Neuronal stem cell (in vitro differentiated cells): ENCODE data around the gene DDA1.

Experiments
- DNase-seq: peaks from one replicate; pipeline ENCODE4 v3.0.0-alpha.2; 2013; ENCODE audit warnings: low spot score
- H2AFZ ChIP-seq: one replicate; pipeline ENCODE4 v1.6.1; 2013; ENCODE audit warnings: mild to moderate bottlenecking, low read length, inconsistent platforms
- H2AK5ac ChIP-seq: 2 replicates; pipeline ENCODE4 v1.6.1; 2013; ENCODE audit warnings: low read depth, mild to moderate bottlenecking, inconsistent platforms, low read length, moderate library complexity, mixed read lengths
- H2BK120ac ChIP-seq: 2 replicates; pipeline ENCODE4 v1.6.1; 2013; ENCODE audit warnings: low read depth, mild to moderate bottlenecking, inconsistent platforms, low read length, moderate library complexity, mixed read lengths
- H2BK12ac ChIP-seq: one replicate; pipeline ENCODE4 v1.6.1; 2013; ENCODE audit warnings: low read length, inconsistent platforms
- H2BK15ac ChIP-seq: 2 replicates; pipeline ENCODE4 v1.6.1; 2013; ENCODE audit warnings: mild to moderate bottlenecking, low read length, inconsistent platforms, mixed read lengths
- H2BK5ac ChIP-seq: one replicate; pipeline ENCODE4 v1.6.1; 2013; ENCODE audit warnings: inconsistent platforms, mild to moderate bottlenecking, low read length, moderate library complexity
- H3K14ac ChIP-seq: one replicate; pipeline ENCODE4 v1.6.1; 2013; ENCODE audit warnings: low read length, inconsistent platforms
- H3K18ac ChIP-seq: 2 replicates; pipeline ENCODE4 v1.6.1; 2013; ENCODE audit warnings: low read length, inconsistent platforms
- H3K23ac ChIP-seq: 2 replicates; pipeline ENCODE4 v1.6.1; 2013; ENCODE audit warnings: low read depth, mild to moderate bottlenecking, mixed read lengths, low read length, inconsistent platforms; ENCODE audit not compliant: poor library complexity
- H3K27ac ChIP-seq: replicated peaks from 3 replicates; pipeline ENCODE4 v1.5.1; 2013; ENCODE audit warnings: low read length, inconsistent platforms
- H3K27me3 ChIP-seq, 3 experiments: 2 replicates each; pipeline ENCODE4 v1.6.1; 2013; ENCODE audit warnings: low read length in 3 of 3, mild to moderate bottlenecking in 2 of 3, inconsistent platforms in 1 of 3, low read depth in 1 of 3, mixed read lengths in 1 of 3, moderate library complexity in 1 of 3; ENCODE audit not compliant: control insufficient read depth in 3 of 3, insufficient read depth in 3 of 3
- H3K36me3 ChIP-seq, 2 donors: replicated peaks in 1 of 2; 2 replicates each; pipeline ENCODE4 v1.6.1; 2013; ENCODE audit warnings: low read length in 2 of 2; ENCODE audit not compliant: control insufficient read depth in 2 of 2, insufficient read depth in 2 of 2
- H3K4ac ChIP-seq: 2 replicates; pipeline ENCODE4 v1.6.1; 2013; ENCODE audit warnings: inconsistent platforms, mild to moderate bottlenecking, low read length, moderate library complexity
- H3K4me1 ChIP-seq, 2 donors: 1 replicate in 1 of 2; 2 replicates in 1 of 2; pipeline ENCODE4 v1.6.1; 2013; ENCODE audit warnings: low read length in 2 of 2, low read depth in 1 of 2; ENCODE audit not compliant: control insufficient read depth in 2 of 2, insufficient read depth in 1 of 2
- H3K4me2 ChIP-seq: one replicate; pipeline ENCODE4 v1.6.1; 2013; ENCODE audit warnings: mild to moderate bottlenecking, low read length, inconsistent platforms; ENCODE audit not compliant: insufficient read depth, poor library complexity, severe bottlenecking
- H3K4me3 ChIP-seq, 2 donors: 2 replicates each; pipeline ENCODE4 v1.5.1; 2013; ENCODE audit warnings: low read length in 2 of 2, mild to moderate bottlenecking in 2 of 2, inconsistent platforms in 1 of 2, moderate library complexity in 1 of 2
- H3K79me1 ChIP-seq: one replicate; pipeline ENCODE4 v1.6.1; 2013; ENCODE audit warnings: low read depth, mild to moderate bottlenecking, inconsistent platforms, low read length, moderate library complexity
- H3K9ac ChIP-seq: one replicate; pipeline ENCODE4 v1.6.1; 2013; ENCODE audit warnings: mild to moderate bottlenecking, low read depth, low read length, inconsistent platforms; ENCODE audit not compliant: poor library complexity
- H3K9me3 ChIP-seq, 2 donors: replicated peaks in 1 of 2; 2 replicates each; pipeline versions ENCODE3 to v1.6.1; 2013; ENCODE audit warnings: low read length in 2 of 2, mild to moderate bottlenecking in 2 of 2, inconsistent platforms in 1 of 2, low read depth in 1 of 2, mixed read lengths in 1 of 2, moderate library complexity in 1 of 2; ENCODE audit not compliant: control insufficient read depth in 2 of 2, insufficient read depth in 1 of 2
- H4K8ac ChIP-seq: one replicate; pipeline ENCODE4 v1.6.1; 2013; ENCODE audit warnings: low read depth, mild to moderate bottlenecking, inconsistent platforms, low read length, moderate library complexity
- H4K91ac ChIP-seq: one replicate; pipeline ENCODE4 v1.6.1; 2013; ENCODE audit warnings: low read length, low read depth, mild to moderate bottlenecking, inconsistent platforms; ENCODE audit not compliant: poor library complexity
- WGBS, 2 donors: extraction: QIAGEN DNeasy Blood & Tissue Kit; methylation state at CpG; one replicate each; pipeline ENCODE4 v1.1.7; 2013; ENCODE audit warnings: missing lambda C conversion rate in 2 of 2, mixed read lengths in 1 of 2; ENCODE audit not compliant: insufficient read length in 2 of 2, insufficient replicate concordance in 1 of 2; ENCODE audit errors: extremely low coverage in 2 of 2; 5-methylcytosine and 5-hydroxymethylcytosine counted together

The DDA1 gene

DNA sequence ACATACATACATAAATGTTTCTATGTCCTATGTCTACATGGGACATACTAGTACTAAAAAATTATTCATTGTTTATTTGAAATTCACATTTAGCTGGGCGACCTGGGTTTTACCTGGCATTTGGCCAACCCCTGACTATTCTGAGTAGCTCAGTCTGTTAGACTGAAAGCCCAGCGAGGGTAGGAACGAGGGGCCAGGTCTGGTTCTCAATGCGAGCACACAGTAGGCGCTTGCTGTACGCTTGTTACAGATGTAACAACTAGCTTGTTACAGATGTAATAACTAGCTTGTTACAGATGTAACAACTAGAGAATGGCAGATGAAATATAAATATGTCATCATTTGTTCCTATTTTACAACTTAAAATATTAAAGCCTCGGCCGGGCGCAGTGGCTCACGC lies 26.2 kb downstream of the DDA1 start:
- peaks cover 26 to 31% of the 10 kb centered on the region in 2 donors for H3K36me3 ChIP-seq
- H2AFZ ChIP-seq: no peak overlapping the region
- H3K4me1 ChIP-seq: peaks cover 15 to 20% of the 10 kb centered on the region in 2 donors
- H3K9ac ChIP-seq: no peak overlapping the region
- no peak overlapping the region for H2BK12ac ChIP-seq
- peaks cover 7% of the 10 kb centered on the region for H3K79me1 ChIP-seq
- no peak overlapping the region for H3K27ac ChIP-seq
- H3K4ac ChIP-seq: no peak overlapping the region
- DNase-seq: no peak
- H2BK5ac ChIP-seq: no peak overlapping the region
- H4K8ac ChIP-seq: no peak overlapping the region
- no CpG with 5 or more reads among the region's 10 CpGs for WGBS, 2 donors
- no peak overlapping the region for H3K23ac ChIP-seq
- H2AK5ac ChIP-seq: no peak overlapping the region
- no peak overlapping the region for H4K91ac ChIP-seq
- H2BK15ac ChIP-seq: no peak overlapping the region
- H3K14ac ChIP-seq: no peak overlapping the region
- no peak overlapping the region for H3K18ac ChIP-seq
- H3K4me2 ChIP-seq: no peak overlapping the region
- peaks cover 3% of the 10 kb centered on the region in 2 donors for H3K9me3 ChIP-seq
- H2BK120ac ChIP-seq: no peak overlapping the region
- H3K27me3 ChIP-seq: no peaks in the 10 kb centered on the region
- no peak overlapping the region for H3K4me3 ChIP-seq

DNA sequence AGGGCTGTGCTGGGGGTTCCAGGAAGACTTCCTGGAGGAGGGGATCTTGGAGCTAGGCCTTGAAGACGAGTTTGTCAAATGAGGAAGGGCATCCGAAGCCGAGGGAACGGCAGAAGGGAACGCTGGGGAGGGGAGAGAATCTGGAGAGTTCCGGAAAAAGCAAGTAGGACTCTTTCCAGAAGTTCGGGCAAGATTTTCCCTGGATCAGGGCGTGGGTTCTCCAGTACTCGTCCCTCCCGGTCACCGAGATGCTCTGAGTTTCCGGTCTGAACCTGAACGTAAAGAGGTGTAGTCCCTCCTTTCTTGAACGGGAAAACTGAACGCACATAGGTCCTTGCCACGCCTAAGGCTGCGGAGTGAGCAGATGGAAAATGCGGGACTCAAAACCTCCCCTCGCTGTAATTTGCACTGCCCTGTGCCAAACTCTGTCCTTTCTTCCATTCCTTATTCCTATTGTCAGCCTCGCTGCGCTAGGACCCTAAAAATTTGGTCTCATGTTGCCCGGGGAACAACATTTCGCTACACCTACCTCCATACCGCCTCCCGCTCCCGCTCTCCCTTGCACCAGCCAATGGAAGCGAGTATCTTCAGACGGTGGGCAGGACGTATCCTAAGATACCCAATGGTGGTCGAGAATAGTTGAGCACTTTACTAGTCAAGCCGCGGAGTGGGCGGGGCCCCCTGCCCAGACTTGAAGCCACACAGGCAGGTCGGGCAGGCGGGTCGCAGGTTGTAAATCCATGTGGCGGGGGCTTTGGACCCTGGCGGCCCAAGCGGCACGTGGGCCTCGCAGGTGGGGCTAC lies 27.7 kb downstream of the DDA1 start, which contains the start of gene GTPBP3:
TSS of gene GTPBP3 (plus strand) at position 682 of the 803 bp plus-strand sequence. CDS start at position 741, 59 bp downstream.
- peak within 1 kb of the TSS; percentile 90 for H2AK5ac ChIP-seq
- H3K4ac ChIP-seq: peak within 1 kb of the TSS; percentile 89
- H3K4me2 ChIP-seq: peak within 1 kb of the TSS; percentile 96
- H2BK120ac ChIP-seq: peak within 1 kb of the TSS; percentile 76
- H2AFZ ChIP-seq: peak within 1 kb of the TSS; percentile 88
- H3K27me3 ChIP-seq: no peaks in the 10 kb centered on the region
- H3K14ac ChIP-seq: peak within 1 kb of the TSS; percentile 63
- peaks cover 15 to 24% of the 10 kb centered on the region in 2 donors for H3K4me1 ChIP-seq
- H4K91ac ChIP-seq: no peak within 1 kb of the TSS
- H2BK12ac ChIP-seq: peak within 1 kb of the TSS; percentile 30
- no peak within 1 kb of the TSS for H4K8ac ChIP-seq
- H3K9me3 ChIP-seq: peaks cover 3% of the 10 kb centered on the region in 2 donors
- peaks cover 30 to 36% of the 10 kb centered on the region in 2 donors for H3K36me3 ChIP-seq
- WGBS, 2 donors: no CpG with 5 or more reads among the region's 41 CpGs
- peak within 1 kb of the TSS; percentile 96 for H3K18ac ChIP-seq
- H2BK15ac ChIP-seq: peak within 1 kb of the TSS; percentile 67
- peaks cover 9% of the 10 kb centered on the region for H3K79me1 ChIP-seq
- H3K9ac ChIP-seq: peak within 1 kb of the TSS; percentile 92
- peak; percentile 97 for DNase-seq
- peak within 1 kb of the TSS; percentile 16 for H3K23ac ChIP-seq
- peak within 1 kb of the TSS; percentile 76 to 89 for H3K4me3 ChIP-seq
- H3K27ac ChIP-seq: peak within 1 kb of the TSS; percentile 85
- peak within 1 kb of the TSS; percentile 7 for H2BK5ac ChIP-seq

DNA sequence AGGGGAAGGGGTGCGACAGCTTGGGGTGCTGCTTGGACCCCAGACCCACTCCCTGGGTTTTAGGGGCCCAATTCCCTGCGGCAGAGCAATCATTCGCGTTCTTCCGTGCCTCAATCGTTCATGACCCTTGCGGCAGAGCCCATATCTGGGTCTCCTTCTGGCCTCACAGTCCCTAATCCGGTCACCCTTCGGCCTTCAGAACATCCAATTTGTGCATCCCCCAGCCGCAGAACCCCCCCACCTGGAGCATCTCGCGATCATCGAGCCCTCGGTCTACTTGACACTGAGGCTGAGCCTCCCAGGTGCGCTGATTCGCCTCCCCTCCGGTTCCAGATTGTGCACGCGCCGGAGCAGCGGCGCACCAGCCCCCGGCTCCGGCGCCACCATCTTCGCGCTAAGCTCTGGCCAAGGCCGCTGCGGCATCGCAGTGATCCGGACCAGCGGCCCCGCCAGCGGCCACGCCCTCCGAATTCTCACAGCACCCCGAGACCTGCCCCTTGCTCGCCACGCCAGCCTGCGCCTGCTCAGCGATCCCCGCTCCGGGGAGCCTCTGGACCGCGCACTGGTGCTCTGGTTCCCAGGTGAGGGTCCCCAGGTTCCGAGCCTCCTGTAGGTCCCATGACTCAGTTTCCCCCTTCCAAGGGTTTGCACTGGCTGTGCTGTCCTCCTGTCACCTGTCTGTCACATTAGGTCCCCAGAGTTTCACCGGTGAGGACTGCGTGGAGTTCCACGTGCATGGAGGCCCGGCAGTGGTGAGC lies 28.5 kb downstream of the DDA1 start:
- WGBS, 2 donors: no CpG with 5 or more reads among the region's 50 CpGs

More for the DNA sequence above, 28.5 kb downstream of the DDA1 start:
- peak overlapping the region; percentile 63 for H3K14ac ChIP-seq
- peaks cover 0 to under 1% of the 10 kb centered on the region in 2 donors for H3K9me3 ChIP-seq
- no peak overlapping the region for H2BK5ac ChIP-seq
- H3K4me3 ChIP-seq: peak overlapping the region; percentile 76 to 89
- peak overlapping the region; percentile 96 for H3K4me2 ChIP-seq
- peak overlapping the region; percentile 30 for H2BK12ac ChIP-seq
- H2AK5ac ChIP-seq: peak overlapping the region; percentile 90
- peaks cover 9% of the 10 kb centered on the region for H3K79me1 ChIP-seq
- no peaks in the 10 kb centered on the region for H3K27me3 ChIP-seq
- DNase-seq: no peak
- H3K36me3 ChIP-seq: peaks cover 23 to 33% of the 10 kb centered on the region in 2 donors
- peak overlapping the region; percentile 89 for H3K4ac ChIP-seq
- no peak overlapping the region for H4K8ac ChIP-seq
- H3K23ac ChIP-seq: peak overlapping the region; percentile 16
- H3K27ac ChIP-seq: no peak overlapping the region
- H2AFZ ChIP-seq: peak overlapping the region; percentile 88
- H3K9ac ChIP-seq: peak overlapping the region; percentile 92
- H4K91ac ChIP-seq: no peak overlapping the region
- H3K18ac ChIP-seq: peak overlapping the region; percentile 96
- H3K4me1 ChIP-seq: peaks cover 15 to 23% of the 10 kb centered on the region in 2 donors
- H2BK120ac ChIP-seq: peak overlapping the region; percentile 76
- H2BK15ac ChIP-seq: peak overlapping the region; percentile 67
